GM12878 (cell line): ENCODE results near the gene PPP1CA. TPM values are rescaled to one million over a fixed set of nuclear protein-coding genes. Genes with fewer than 3 reads are reported as not detected.

Experiments
- CEBPB ChIP-seq, 2 experiments: fragments of 150-350 bp in 1 of 2; IDR thresholded peaks; 2 replicates each; pipeline ENCODE4 v1.6.1; 2012 to 2014; ENCODE audit warnings: low read depth in 2 of 2, low read length in 2 of 2, borderline replicate concordance in 1 of 2, inconsistent platforms in 1 of 2
- CREM ChIP-seq: IDR thresholded peaks from 2 replicates; pipeline ENCODE4 v1.6.1; 2014; ENCODE audit warnings: antibody characterized with exemption, low read depth
- E4F1 ChIP-seq: fragments of 450-650 bp; IDR thresholded peaks from 2 replicates; pipeline ENCODE4 v1.6.1; 2018; ENCODE audit warnings: borderline replicate concordance, mild to moderate bottlenecking; ENCODE audit not compliant: partially characterized antibody
- HSF1 ChIP-seq: fragments of 150-350 bp; IDR thresholded peaks from 2 replicates; pipeline ENCODE4 v1.6.1; 2014; ENCODE audit warnings: mild to moderate bottlenecking, low read depth, low read length
- IRF4 ChIP-seq: IDR thresholded peaks from 2 replicates; pipeline ENCODE4 v1.6.1; 2011; ENCODE audit warnings: low read depth, low read length
- KAT2A ChIP-seq: conservative IDR thresholded peaks from 2 replicates; pipeline ENCODE4 v1.6.1; 2011; ENCODE audit warnings: low read depth, low read length; ENCODE audit not compliant: control insufficient read depth
- MYB ChIP-seq: fragments of 150-350 bp; IDR thresholded peaks from 2 replicates; pipeline ENCODE4 v1.6.1; 2014; ENCODE audit warnings: mild to moderate bottlenecking, low read depth, low read length, borderline replicate concordance
- NBN ChIP-seq: fragments of 450-650 bp; IDR thresholded peaks from 2 replicates; pipeline ENCODE4 v1.6.1; 2016
- RAD21 ChIP-seq: IDR thresholded peaks from 2 replicates; pipeline ENCODE4 v1.6.1; 2011; ENCODE audit warnings: mild to moderate bottlenecking, low read depth, low read length, moderate library complexity; ENCODE audit not compliant: insufficient read depth
- RELB ChIP-seq: fragments of 450-650 bp; IDR thresholded peaks from 2 replicates; pipeline ENCODE4 v1.6.1; 2017; ENCODE audit warnings: low read depth, mild to moderate bottlenecking, moderate library complexity
- RUNX3 ChIP-seq: IDR thresholded peaks from 2 replicates; pipeline ENCODE4 v1.6.1; 2012; ENCODE audit warnings: low read length, inconsistent platforms
- SMC3 ChIP-seq: IDR thresholded peaks from 2 replicates; pipeline ENCODE4 v1.6.1; 2011; ENCODE audit warnings: low read length, improper control_type of control experiment, borderline replicate concordance
- SPI1 ChIP-seq: IDR thresholded peaks from 2 replicates; pipeline ENCODE4 v1.6.1; 2011; ENCODE audit warnings: low read depth, mild to moderate bottlenecking, low read length, moderate library complexity, borderline replicate concordance; ENCODE audit not compliant: insufficient read depth
- SREBF1 ChIP-seq: IDR thresholded peaks from 2 replicates; pipeline ENCODE4 v1.6.1; 2012; ENCODE audit warnings: mild to moderate bottlenecking, low read length
- TBL1XR1 ChIP-seq: IDR thresholded peaks from 2 replicates; pipeline ENCODE4 v1.6.1; 2012; ENCODE audit warnings: low read depth, low read length, improper control_type of control experiment
- ZNF384 ChIP-seq: IDR thresholded peaks from 2 replicates; pipeline ENCODE4 v1.6.1; 2012; ENCODE audit warnings: low read depth, mild to moderate bottlenecking, low read length, improper control_type of control experiment, borderline replicate concordance
- polyA plus RNA-seq, 11 experiments: library from polyadenylated mRNA; depleted of rRNA in 4 of 11; unstranded in 6 of 11; stranded (reverse) in 5 of 11; fragments of >200 nt; fragmentation: Nextera tagmentation in 4 of 11; fragmentation: Illumina TruSeq in 1 of 11; extraction: Ambion mirVana in 4 of 11; extraction: Trizol in 1 of 11; gene quantifications; 1 replicate in 1 of 11; 2 replicates in 10 of 11; pipeline versions ENCODE4 v1.2.1 to v1.2.3, GENCODE V29; 2011 to 2016; ENCODE audit warnings: inconsistent platforms in 2 of 11, missing spikeins in 2 of 11, low read depth in 1 of 11
- total RNA-seq, 4 experiments: library from RNA; depleted of rRNA in 3 of 4; stranded (reverse); fragments of >200 nt in 3 of 4; fragmentation: Illumina TruSeq in 1 of 4; extraction: Trizol in 1 of 4; gene quantifications; 2 replicates each; pipeline versions ENCODE4 v1.2.1 to v1.2.3, GENCODE V29; 2013 to 2021
- TF ChIP-seq, protein P1 (sequence below): IDR thresholded peaks from 2 replicates; pipeline ENCODE4 v1.6.1; 2011; ENCODE audit warnings: mild to moderate bottlenecking, low read depth, low read length, moderate library complexity; ENCODE audit not compliant: insufficient replicate concordance
- TF ChIP-seq, protein P2 (sequence below): fragments of 450-650 bp; IDR thresholded peaks from 2 replicates; pipeline ENCODE4 v1.6.1; 2016; ENCODE audit warnings: mild to moderate bottlenecking
- TF ChIP-seq, protein P3 (sequence below): IDR thresholded peaks from 2 replicates; pipeline ENCODE4 v1.6.1; 2012; ENCODE audit warnings: low read length, inconsistent platforms

PPP1CA gene
- total and polyA plus RNA-seq, 10 of the 15 experiments (the other 5 are each of a cell fraction or from before 2014, with no cell fraction given), result 26.4 to 458 (median 240) TPM

DNA sequence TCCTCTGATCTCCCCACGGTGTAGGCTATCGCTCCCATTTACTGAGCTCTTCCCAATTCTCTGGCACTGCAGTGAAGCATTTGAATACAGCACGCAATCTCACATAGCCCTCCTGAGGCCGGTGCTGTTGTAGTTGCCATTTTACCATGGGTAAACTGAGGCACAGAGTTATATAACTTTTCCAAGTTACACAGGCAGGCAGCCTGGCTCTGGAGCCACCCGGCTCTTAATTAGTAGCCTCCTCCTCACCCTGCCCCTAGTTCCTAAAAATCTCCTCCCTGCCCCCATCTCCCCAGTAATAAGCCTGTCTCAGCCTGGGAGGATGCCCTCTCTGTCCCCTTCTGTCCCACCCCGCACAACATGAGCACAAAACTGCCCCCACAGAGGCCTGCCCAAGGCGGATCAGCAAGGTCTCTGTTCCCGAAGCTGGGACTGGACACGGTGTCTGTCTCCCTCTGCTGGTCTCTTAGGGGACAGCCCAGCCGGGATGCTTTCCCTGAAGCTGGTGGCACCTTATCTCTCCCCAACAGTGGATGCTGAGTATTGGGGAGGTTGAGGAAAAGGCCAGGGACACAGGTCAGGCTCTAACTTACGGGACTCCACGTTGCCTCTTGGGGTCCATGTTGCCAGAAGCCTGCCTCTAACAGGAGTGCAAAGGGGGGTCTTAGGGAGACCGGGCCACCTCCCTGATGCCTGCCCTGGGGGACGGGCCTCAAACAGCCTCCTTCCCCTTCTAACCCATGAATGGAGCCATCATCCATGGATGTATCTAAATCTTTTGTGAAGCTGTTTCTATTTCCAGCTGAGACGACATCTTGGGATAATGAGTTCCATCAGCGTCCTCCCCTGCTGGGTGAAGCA is 19.2 kb downstream of the PPP1CA start (continued):
- TF ChIP-seq CEBPB (IDR thresholded peaks at IDR 0.05; ENCODE audit: borderline replicate concordance in 1 of 2, low read depth in 2 of 2, low read length in 2 of 2) (no peak), KAT2A (no peak), E4F1 (no peak), ZNF384 (no peak), SMC3 (peak; percentile 100), SREBF1 (no peak), IRF4 (peak; percentile 55; the same call in 1 of the 2 replicates), HSF1 (no peak), MYB (no peak), RAD21 (peak; percentile 99), TBL1XR1 (0 out of 2 replicates have a peak, but pooled peaks have one; percentile 39), RUNX3 (no peak), CREM (no peak), SPI1 (0 out of 2 replicates have a peak, but pooled peaks have one; percentile 4), NBN (peak; percentile 79), RELB (no peak)
- TF ChIP-seq, protein P1, sequence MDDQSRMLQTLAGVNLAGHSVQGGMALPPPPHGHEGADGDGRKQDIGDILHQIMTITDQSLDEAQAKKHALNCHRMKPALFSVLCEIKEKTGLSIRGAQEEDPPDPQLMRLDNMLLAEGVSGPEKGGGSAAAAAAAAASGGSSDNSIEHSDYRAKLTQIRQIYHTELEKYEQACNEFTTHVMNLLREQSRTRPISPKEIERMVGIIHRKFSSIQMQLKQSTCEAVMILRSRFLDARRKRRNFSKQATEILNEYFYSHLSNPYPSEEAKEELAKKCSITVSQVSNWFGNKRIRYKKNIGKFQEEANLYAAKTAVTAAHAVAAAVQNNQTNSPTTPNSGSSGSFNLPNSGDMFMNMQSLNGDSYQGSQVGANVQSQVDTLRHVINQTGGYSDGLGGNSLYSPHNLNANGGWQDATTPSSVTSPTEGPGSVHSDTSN, result no peak
- TF ChIP-seq, protein P2, sequence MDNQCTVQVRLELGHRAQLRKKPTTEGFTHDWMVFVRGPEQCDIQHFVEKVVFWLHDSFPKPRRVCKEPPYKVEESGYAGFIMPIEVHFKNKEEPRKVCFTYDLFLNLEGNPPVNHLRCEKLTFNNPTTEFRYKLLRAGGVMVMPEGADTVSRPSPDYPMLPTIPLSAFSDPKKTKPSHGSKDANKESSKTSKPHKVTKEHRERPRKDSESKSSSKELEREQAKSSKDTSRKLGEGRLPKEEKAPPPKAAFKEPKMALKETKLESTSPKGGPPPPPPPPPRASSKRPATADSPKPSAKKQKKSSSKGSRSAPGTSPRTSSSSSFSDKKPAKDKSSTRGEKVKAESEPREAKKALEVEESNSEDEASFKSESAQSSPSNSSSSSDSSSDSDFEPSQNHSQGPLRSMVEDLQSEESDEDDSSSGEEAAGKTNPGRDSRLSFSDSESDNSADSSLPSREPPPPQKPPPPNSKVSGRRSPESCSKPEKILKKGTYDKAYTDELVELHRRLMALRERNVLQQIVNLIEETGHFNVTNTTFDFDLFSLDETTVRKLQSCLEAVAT, result 0 out of 2 replicates have a peak, but pooled peaks have one; percentile 29
- TF ChIP-seq, protein P3, sequence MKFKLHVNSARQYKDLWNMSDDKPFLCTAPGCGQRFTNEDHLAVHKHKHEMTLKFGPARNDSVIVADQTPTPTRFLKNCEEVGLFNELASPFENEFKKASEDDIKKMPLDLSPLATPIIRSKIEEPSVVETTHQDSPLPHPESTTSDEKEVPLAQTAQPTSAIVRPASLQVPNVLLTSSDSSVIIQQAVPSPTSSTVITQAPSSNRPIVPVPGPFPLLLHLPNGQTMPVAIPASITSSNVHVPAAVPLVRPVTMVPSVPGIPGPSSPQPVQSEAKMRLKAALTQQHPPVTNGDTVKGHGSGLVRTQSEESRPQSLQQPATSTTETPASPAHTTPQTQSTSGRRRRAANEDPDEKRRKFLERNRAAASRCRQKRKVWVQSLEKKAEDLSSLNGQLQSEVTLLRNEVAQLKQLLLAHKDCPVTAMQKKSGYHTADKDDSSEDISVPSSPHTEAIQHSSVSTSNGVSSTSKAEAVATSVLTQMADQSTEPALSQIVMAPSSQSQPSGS, result no peak
